HEK293 (cell line): ENCODE results near the gene DCUN1D2.

Experiments
- CTCF ChIA-PET: fragments of 350-600 bp; formaldehyde crosslinking; extraction: SDS; loops from one replicate; lab custom pipeline; 2021; ENCODE audit warnings: antibody characterized with exemption; lab: Yijun Ruan, JAX
- POLR2A ChIA-PET: fragments of 300-600 bp; formaldehyde crosslinking; extraction: SDS; loops from one replicate; lab custom pipeline; 2020; ENCODE audit warnings: antibody characterized with exemption, inconsistent platforms; lab: Yijun Ruan, JAX
- H3K27ac ChIP-seq: fragments of 200-500 bp; sonication (Bioruptor generic); 2 replicates; pipeline ENCODE4 v1.5.1; 2014; ENCODE audit warnings: low read depth, low read length, control low read depth, inconsistent platforms; ENCODE audit errors: extremely low read depth
- H3K36me3 ChIP-seq, 2 experiments: fragments of 200-500 bp in 1 of 2; sonication (Bioruptor generic) in 1 of 2; 1 replicate in 1 of 2; 2 replicates in 1 of 2; pipeline ENCODE4 v1.5.1; 2014 to 2017; ENCODE audit warnings: inconsistent platforms in 2 of 2, low read length in 2 of 2; ENCODE audit not compliant: control insufficient read depth in 2 of 2, insufficient read depth in 1 of 2
- H3K4me1 ChIP-seq: fragments of 200-500 bp; sonication (Bioruptor generic); 2 replicates; pipeline ENCODE4 v1.5.1; 2014; ENCODE audit warnings: mild to moderate bottlenecking, low read length, inconsistent platforms; ENCODE audit not compliant: control insufficient read depth, insufficient read depth
- H3K4me3 ChIP-seq: 2 replicates; pipeline ENCODE4 v1.5.1; 2011; ENCODE audit warnings: low read depth, mild to moderate bottlenecking, control low read depth, low read length, moderate library complexity
- H3K9me3 ChIP-seq: fragments of 200-500 bp; sonication (Bioruptor generic); 2 replicates; pipeline ENCODE4 v1.5.1; 2014; ENCODE audit warnings: low read depth, low read length, inconsistent platforms; ENCODE audit not compliant: control insufficient read depth, insufficient read depth
- KLF1 ChIP-seq: fragments of 450-650 bp; formaldehyde crosslinking; IDR thresholded peaks from 2 replicates; pipeline ENCODE4 v1.5.1; 2016; ENCODE audit warnings: missing biosample characterization, missing genetic modification characterization
- KLF8 ChIP-seq: fragments of 450-650 bp; formaldehyde crosslinking; IDR thresholded peaks from 2 replicates; pipeline ENCODE4 v1.5.1; 2016; ENCODE audit warnings: missing biosample characterization, missing genetic modification characterization
- PBX3 ChIP-seq: sonication (generic); formaldehyde crosslinking; IDR thresholded peaks from 2 replicates; pipeline ENCODE4 v1.8.1; 2022; ENCODE audit warnings: mild to moderate bottlenecking, moderate library complexity, missing genetic modification reagents
- SETDB1 ChIP-seq: IDR thresholded peaks from one replicate; pipeline ENCODE4 v1.6.1; 2017; ENCODE audit warnings: mild to moderate bottlenecking, low read length, moderate library complexity, mixed read lengths; ENCODE audit not compliant: insufficient read length
- ZIC2 ChIP-seq: fragments of 450-650 bp; formaldehyde crosslinking; IDR thresholded peaks from 2 replicates; pipeline ENCODE4 v1.5.1; 2016; ENCODE audit warnings: missing biosample characterization, missing genetic modification characterization
- ZNF138 ChIP-seq: fragments of 450-650 bp; formaldehyde crosslinking; IDR thresholded peaks from 2 replicates; pipeline ENCODE4 v1.5.1; 2016; ENCODE audit warnings: missing biosample characterization, missing genetic modification characterization, borderline replicate concordance
- ZNF394 ChIP-seq: fragments of 450-650 bp; formaldehyde crosslinking; IDR thresholded peaks from 2 replicates; pipeline ENCODE4 v1.5.1; 2016; ENCODE audit warnings: missing biosample characterization, missing genetic modification characterization, mild to moderate bottlenecking, moderate library complexity, borderline replicate concordance
- ZNF585B ChIP-seq: fragments of 450-650 bp; formaldehyde crosslinking; IDR thresholded peaks from 2 replicates; pipeline ENCODE4 v1.5.1; 2016; ENCODE audit warnings: missing biosample characterization, missing genetic modification characterization
- ZNF596 ChIP-seq: fragments of 450-650 bp; IDR thresholded peaks from 2 replicates; pipeline ENCODE4 v1.5.0; 2018; ENCODE audit warnings: missing biosample characterization, mild to moderate bottlenecking, missing genetic modification characterization, moderate library complexity
- ZNF621 ChIP-seq: fragments of 450-650 bp; formaldehyde crosslinking; IDR thresholded peaks from 2 replicates; pipeline ENCODE4 v1.5.1; 2017; ENCODE audit warnings: missing biosample characterization, missing genetic modification characterization
- ZNF747 ChIP-seq: fragments of 450-650 bp; formaldehyde crosslinking; IDR thresholded peaks from 2 replicates; pipeline ENCODE4 v1.5.1; 2016; ENCODE audit warnings: missing biosample characterization, missing genetic modification characterization
- ZNF792 ChIP-seq: fragments of 450-650 bp; formaldehyde crosslinking; IDR thresholded peaks from 2 replicates; pipeline ENCODE4 v1.5.1; 2016; ENCODE audit warnings: missing biosample characterization, missing genetic modification characterization
- ZSCAN16 ChIP-seq: fragments of 450-650 bp; formaldehyde crosslinking; IDR thresholded peaks from 2 replicates; pipeline ENCODE4 v1.5.1; 2016; ENCODE audit warnings: missing biosample characterization, missing genetic modification characterization
- ZSCAN30 ChIP-seq: fragments of 450-650 bp; IDR thresholded peaks from 2 replicates; pipeline ENCODE4 v1.5.1; 2018; ENCODE audit warnings: missing biosample characterization, mild to moderate bottlenecking, missing genetic modification characterization, moderate library complexity
- TF ChIP-seq, protein P1 (sequence below): fragments of 450-650 bp; formaldehyde crosslinking; IDR thresholded peaks from 2 replicates; pipeline ENCODE4 v1.5.1; 2016; ENCODE audit warnings: missing biosample characterization, missing genetic modification characterization
- TF ChIP-seq, protein P2 (sequence below): fragments of 450-650 bp; formaldehyde crosslinking; IDR thresholded peaks from 2 replicates; pipeline ENCODE4 v1.5.1; 2016; ENCODE audit warnings: missing biosample characterization, missing genetic modification characterization
- TF ChIP-seq, protein P3 (sequence below): fragments of 450-650 bp; IDR thresholded peaks from 2 replicates; pipeline ENCODE4 v1.5.1; 2018; ENCODE audit warnings: missing biosample characterization, mild to moderate bottlenecking, missing genetic modification characterization
- TF ChIP-seq, protein P4 (sequence below): fragments of 450-650 bp; formaldehyde crosslinking; IDR thresholded peaks from 2 replicates; pipeline ENCODE4 v1.5.1; 2016; ENCODE audit warnings: missing biosample characterization, missing genetic modification characterization

DCUN1D2 gene

GRCh38 chr13:113457510-113457909 lies 33.0 kb downstream of the DCUN1D2 start:
- Histone ChIP-seq H3K4me1 (peaks cover 4% of the 10 kb centered on the region; the same call in 1 of the 2 replicates), H3K9me3 (no peaks in the 10 kb centered on the region), H3K4me3 (no peak overlapping the region), H3K27ac (no peak overlapping the region), H3K36me3 (peaks cover 3 to 63% of the 10 kb centered on the region in 2 experiments; a peak in 1 of 3 replicates)
- ChIA-PET POLR2A (interaction anchor here (0.5 kb wide), 1 partner anchor 20 kb away, joined by 3 read pairs; no protein-coding TSS in a partner anchor), CTCF (interaction anchor here (0.6 to 2.4 kb wide), 8 partner anchors 9 to 186 kb away, joined by 3 to 10 read pairs (median 3); no protein-coding TSS in a partner anchor)
- TF ChIP-seq, protein P1, sequence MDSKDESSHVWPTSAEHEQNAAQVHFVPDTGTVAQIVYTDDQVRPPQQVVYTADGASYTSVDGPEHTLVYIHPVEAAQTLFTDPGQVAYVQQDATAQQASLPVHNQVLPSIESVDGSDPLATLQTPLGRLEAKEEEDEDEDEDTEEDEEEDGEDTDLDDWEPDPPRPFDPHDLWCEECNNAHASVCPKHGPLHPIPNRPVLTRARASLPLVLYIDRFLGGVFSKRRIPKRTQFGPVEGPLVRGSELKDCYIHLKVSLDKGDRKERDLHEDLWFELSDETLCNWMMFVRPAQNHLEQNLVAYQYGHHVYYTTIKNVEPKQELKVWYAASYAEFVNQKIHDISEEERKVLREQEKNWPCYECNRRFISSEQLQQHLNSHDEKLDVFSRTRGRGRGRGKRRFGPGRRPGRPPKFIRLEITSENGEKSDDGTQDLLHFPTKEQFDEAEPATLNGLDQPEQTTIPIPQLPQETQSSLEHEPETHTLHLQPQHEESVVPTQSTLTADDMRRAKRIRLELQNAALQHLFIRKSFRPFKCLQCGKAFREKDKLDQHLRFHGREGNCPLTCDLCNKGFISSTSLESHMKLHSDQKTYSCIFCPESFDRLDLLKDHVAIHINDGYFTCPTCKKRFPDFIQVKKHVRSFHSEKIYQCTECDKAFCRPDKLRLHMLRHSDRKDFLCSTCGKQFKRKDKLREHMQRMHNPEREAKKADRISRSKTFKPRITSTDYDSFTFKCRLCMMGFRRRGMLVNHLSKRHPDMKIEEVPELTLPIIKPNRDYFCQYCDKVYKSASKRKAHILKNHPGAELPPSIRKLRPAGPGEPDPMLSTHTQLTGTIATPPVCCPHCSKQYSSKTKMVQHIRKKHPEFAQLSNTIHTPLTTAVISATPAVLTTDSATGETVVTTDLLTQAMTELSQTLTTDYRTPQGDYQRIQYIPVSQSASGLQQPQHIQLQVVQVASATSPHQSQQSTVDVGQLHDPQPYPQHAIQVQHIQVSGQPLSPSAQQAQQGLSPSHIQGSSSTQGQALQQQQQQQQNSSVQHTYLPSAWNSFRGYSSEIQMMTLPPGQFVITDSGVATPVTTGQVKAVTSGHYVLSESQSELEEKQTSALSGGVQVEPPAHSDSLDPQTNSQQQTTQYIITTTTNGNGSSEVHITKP (tag by site-specific recombination): no peak
- TF ChIP-seq ZSCAN30 (tag by site-specific recombination) (no peak), ZIC2 (no peak), ZSCAN16 (tag by site-specific recombination) (no peak), ZNF747 (tag by site-specific recombination) (no peak), ZNF792 (tag by site-specific recombination) (no peak), ZNF596 (no peak), ZNF621 (tag by site-specific recombination) (no peak), ZNF138 (tag by site-specific recombination) (no peak), KLF8 (no peak), KLF1 (tag by site-specific recombination) (no peak), PBX3 (CRISPR knock-in tag) (no peak), ZNF394 (tag by site-specific recombination) (no peak), ZNF585B (no peak), SETDB1 (no peak)
- TF ChIP-seq, protein P2, sequence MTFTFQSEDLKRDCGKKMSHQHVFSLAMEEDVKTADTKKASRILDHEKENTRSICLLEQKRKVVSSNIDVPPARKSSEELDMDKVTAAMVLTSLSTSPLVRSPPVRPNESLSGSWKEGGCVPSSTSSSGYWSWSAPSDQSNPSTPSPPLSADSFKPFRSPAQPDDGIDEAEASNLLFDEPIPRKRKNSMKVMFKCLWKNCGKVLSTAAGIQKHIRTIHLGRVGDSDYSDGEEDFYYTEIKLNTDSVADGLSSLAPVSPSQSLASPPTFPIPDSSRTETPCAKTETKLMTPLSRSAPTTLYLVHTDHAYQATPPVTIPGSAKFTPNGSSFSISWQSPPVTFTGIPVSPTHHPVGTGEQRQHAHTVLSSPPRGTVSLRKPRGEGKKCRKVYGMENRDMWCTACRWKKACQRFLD (tag by site-specific recombination): no peak
- TF ChIP-seq, protein P3, sequence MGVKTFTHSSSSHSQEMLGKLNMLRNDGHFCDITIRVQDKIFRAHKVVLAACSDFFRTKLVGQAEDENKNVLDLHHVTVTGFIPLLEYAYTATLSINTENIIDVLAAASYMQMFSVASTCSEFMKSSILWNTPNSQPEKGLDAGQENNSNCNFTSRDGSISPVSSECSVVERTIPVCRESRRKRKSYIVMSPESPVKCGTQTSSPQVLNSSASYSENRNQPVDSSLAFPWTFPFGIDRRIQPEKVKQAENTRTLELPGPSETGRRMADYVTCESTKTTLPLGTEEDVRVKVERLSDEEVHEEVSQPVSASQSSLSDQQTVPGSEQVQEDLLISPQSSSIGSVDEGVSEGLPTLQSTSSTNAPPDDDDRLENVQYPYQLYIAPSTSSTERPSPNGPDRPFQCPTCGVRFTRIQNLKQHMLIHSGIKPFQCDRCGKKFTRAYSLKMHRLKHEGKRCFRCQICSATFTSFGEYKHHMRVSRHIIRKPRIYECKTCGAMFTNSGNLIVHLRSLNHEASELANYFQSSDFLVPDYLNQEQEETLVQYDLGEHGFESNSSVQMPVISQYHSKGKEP: no peak
- TF ChIP-seq, protein P4, sequence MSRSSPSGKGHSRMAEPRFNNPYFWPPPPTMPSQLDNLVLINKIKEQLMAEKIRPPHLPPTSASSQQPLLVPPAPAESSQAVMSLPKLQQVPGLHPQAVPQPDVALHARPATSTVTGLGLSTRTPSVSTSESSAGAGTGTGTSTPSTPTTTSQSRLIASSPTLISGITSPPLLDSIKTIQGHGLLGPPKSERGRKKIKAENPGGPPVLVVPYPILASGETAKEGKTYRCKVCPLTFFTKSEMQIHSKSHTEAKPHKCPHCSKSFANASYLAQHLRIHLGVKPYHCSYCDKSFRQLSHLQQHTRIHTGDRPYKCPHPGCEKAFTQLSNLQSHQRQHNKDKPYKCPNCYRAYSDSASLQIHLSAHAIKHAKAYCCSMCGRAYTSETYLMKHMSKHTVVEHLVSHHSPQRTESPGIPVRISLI: no peak
